Breast epithelium (tissue), 4 donors: ENCODE measurements around the gene PRICKLE3. TPM values are rescaled to one million over a fixed set of nuclear protein-coding genes. Genes with fewer than 3 reads are reported as not detected.
A peak's percentile ranks its signal among the peaks of the same experiment; 100 is the strongest.

Experiments
- DNase-seq, 2 donors: peaks; one replicate each; pipeline ENCODE4 v3.0.0-alpha.2; 2019; ENCODE audit warnings: low spot score in 2 of 2
- H3K27ac ChIP-seq, 2 donors: fragments of 200-600 bp; sonication (generic) in 1 of 2; one replicate each; pipeline ENCODE4 v1.5.1; 2016 to 2019; ENCODE audit warnings: mild to moderate bottlenecking in 1 of 2
- H3K27me3 ChIP-seq, 2 donors: fragments of 200-600 bp; sonication (generic) in 1 of 2; one replicate each; pipeline versions ENCODE4 v1.5.1 to v1.6.0; 2017 to 2019; ENCODE audit warnings: control low read depth in 1 of 2, mild to moderate bottlenecking in 1 of 2
- H3K36me3 ChIP-seq: fragments of 200-600 bp; one replicate; pipeline ENCODE4 v1.5.1; 2019
- H3K4me1 ChIP-seq, 2 donors: fragments of 200-600 bp; sonication (generic); one replicate each; pipeline ENCODE4 v1.5.1; 2016 to 2019; ENCODE audit warnings: control low read depth in 1 of 2
- H3K4me3 ChIP-seq, 3 donors: fragments of 200-600 bp; sonication (generic); 1 replicate in 2 of 3; 2 replicates in 1 of 3; pipeline ENCODE4 v1.5.1; 2016 to 2019; ENCODE audit warnings: mild to moderate bottlenecking in 3 of 3, moderate library complexity in 2 of 3
- H3K9me3 ChIP-seq, 2 donors: fragments of 200-600 bp; sonication (generic) in 1 of 2; one replicate each; pipeline ENCODE4 v1.5.1; 2016 to 2019; ENCODE audit warnings: control low read depth in 1 of 2
- CTCF ChIP-seq, 3 donors: fragments of 450-650 bp; IDR thresholded peaks; one replicate each; pipeline ENCODE4 v1.5.1; 2016 to 2017; ENCODE audit warnings: antibody characterized with exemption in 3 of 3, mild to moderate bottlenecking in 3 of 3, moderate library complexity in 3 of 3
- POLR2A ChIP-seq: fragments of 450-650 bp; IDR thresholded peaks from one replicate; pipeline ENCODE4 v1.6.1; 2016; ENCODE audit warnings: antibody characterized with exemption, mild to moderate bottlenecking, moderate library complexity
- POLR2AphosphoS5 ChIP-seq, 3 donors: sonication (generic); formaldehyde crosslinking; IDR thresholded peaks; one replicate each; pipeline ENCODE4 v1.6.1; 2017; ENCODE audit warnings: antibody characterized with exemption in 3 of 3
- intact Hi-C: fragments of 100-400 bp; cut with DNase I; formaldehyde crosslinking; loops from one replicate; pipeline ENCODE4 v1.15.1; 2023; ENCODE audit warnings: low total_unique reads
- total RNA-seq, 3 donors: library from RNA; depleted of rRNA; stranded (reverse); fragments of >200 nt; gene quantifications; one replicate each; pipeline ENCODE4 v1.1.0, GENCODE V29; 2016

The PRICKLE3 gene
- total RNA-seq, 3 donors from 2014 or later = 13.3 to 14.4 (median 14.0) TPM

- Histone ChIP-seq H3K27ac (peak overlapping the region; percentile 77 to 92), H3K9me3 (no peaks in the 10 kb centered on the region), H3K36me3 (no peaks in the 10 kb centered on the region), H3K27me3 (peaks cover 0 to 8% of the 10 kb centered on the region in 2 donors), H3K4me3 (peak overlapping the region; percentile 33 to 60 (median 35)), H3K4me1 (no peaks in the 10 kb centered on the region)
- TF ChIP-seq CTCF (IDR thresholded peaks at IDR 0.05) (peak in 2 of 3 donors; percentile 15 to 29), POLR2A (no peak)
- intact Hi-C loops = no loop called here
- peak; percentile 83 to 87 for DNase-seq
Measured at GRCh38 chrX:49165901-49166881, 20.0 kb downstream of the PRICKLE3 start.

- Histone ChIP-seq H3K4me1 (no peaks in the 10 kb centered on the region), H3K4me3 (no peak overlapping the region), H3K27me3 (peaks cover 0 to 8% of the 10 kb centered on the region in 2 donors), H3K9me3 (no peaks in the 10 kb centered on the region), H3K36me3 (no peaks in the 10 kb centered on the region), H3K27ac (peak overlapping the region; percentile 87 to 98)
- intact Hi-C loops = no loop called here
- no peak for DNase-seq
- TF ChIP-seq POLR2A = no peak
- no peak for TF ChIP-seq POLR2AphosphoS5 (IDR thresholded peaks at IDR 0.05)
- no peak for TF ChIP-seq CTCF (IDR thresholded peaks at IDR 0.05)
Measured at GRCh38 chrX:49164589-49165360, 21.4 kb downstream of the PRICKLE3 start.

GRCh38 chrX:49163555-49164419 lies 22.4 kb downstream of the PRICKLE3 start:
- DNase-seq = peak; percentile 82
- H3K9me3 ChIP-seq = no peaks in the 10 kb centered on the region
- H3K27me3 ChIP-seq = peaks cover 0 to 15% of the 10 kb centered on the region in 2 donors
- intact Hi-C loops = no loop called here
- H3K4me1 ChIP-seq = no peaks in the 10 kb centered on the region
- peak overlapping the region; percentile 36 to 70 (median 51) for H3K4me3 ChIP-seq
- peak overlapping the region; percentile 87 to 98 for H3K27ac ChIP-seq
- TF ChIP-seq CTCF (IDR thresholded peaks at IDR 0.05) (peak in 2 of 3 donors; percentile 33 to 83), POLR2AphosphoS5 (IDR thresholded peaks at IDR 0.05) (peak in 2 of 3 donors; percentile 48 to 57), POLR2A (no peak)
- no peaks in the 10 kb centered on the region for H3K36me3 ChIP-seq

- H3K9me3 ChIP-seq = no peaks in the 10 kb centered on the region
- TF ChIP-seq POLR2A (no peak), CTCF (IDR thresholded peaks at IDR 0.05) (no peak), POLR2AphosphoS5 (IDR thresholded peaks at IDR 0.05) (no peak)
- H3K4me3 ChIP-seq = peak within 1 kb of the TSS; percentile 36 to 70 (median 51)
- peaks cover 0 to 23% of the 10 kb centered on the region in 2 donors for H3K27me3 ChIP-seq
- intact Hi-C loops = no loop called here
- no peak for DNase-seq
- H3K4me1 ChIP-seq = no peaks in the 10 kb centered on the region
- no peaks in the 10 kb centered on the region for H3K36me3 ChIP-seq
- H3K27ac ChIP-seq = peak within 1 kb of the TSS; percentile 87 to 98
Measured at GRCh38 chrX:49162620-49163019, 23.6 kb downstream of the PRICKLE3 start, which contains the start of gene MAGIX. TSS of gene MAGIX (plus strand) at chrX:49162758. CDS start at chrX:49162890, 132 bp downstream.
